GM19099 (cell line): ENCODE results near the gene DDX4.

ENCODE experiments used
- POLR2A ChIP-seq: IDR thresholded peaks from 3 replicates; pipeline ENCODE4 v1.6.1; 2011; ENCODE audit warnings: low read depth; ENCODE audit not compliant: insufficient read length; ENCODE audit errors: extremely low read depth

Gene DDX4

GRCh38 chr5:55714749-55715148 is 23.1 kb upstream of the DDX4 start:
- TF ChIP-seq POLR2A, result no peak

GRCh38 chr5:55715519-55716078 is 22.3 kb upstream of the DDX4 start:
- no peak for TF ChIP-seq POLR2A

- TF ChIP-seq POLR2A, result no peak
These were observed 17.6 kb upstream of the DDX4 start for GRCh38 chr5:55720188-55720703.

- no peak for TF ChIP-seq POLR2A
These were observed 13.6 kb upstream of the DDX4 start for GRCh38 chr5:55724281-55724680.

GRCh38 chr5:55731848-55732247 is 6.0 kb upstream of the DDX4 start:
- TF ChIP-seq POLR2A, result no peak

- no peak for TF ChIP-seq POLR2A
These were observed 5.3 kb upstream of the DDX4 start for GRCh38 chr5:55732585-55732984.

GRCh38 chr5:55734658-55735057 is 3.2 kb upstream of the DDX4 start:
- no peak for TF ChIP-seq POLR2A

GRCh38 chr5:55742778-55743177 is 4.9 kb downstream of the DDX4 start:
- no peak for TF ChIP-seq POLR2A

- no peak for TF ChIP-seq POLR2A
These were observed 10.0 kb downstream of the DDX4 start for GRCh38 chr5:55747778-55748318.

GRCh38 chr5:55749387-55749786 is 11.5 kb downstream of the DDX4 start:
- TF ChIP-seq POLR2A, result no peak

- TF ChIP-seq POLR2A, result no peak
These were observed 12.2 kb downstream of the DDX4 start for GRCh38 chr5:55750063-55750462.

GRCh38 chr5:55750499-55750898 is 12.6 kb downstream of the DDX4 start:
- no peak for TF ChIP-seq POLR2A

GRCh38 chr5:55758231-55758630 is 20.4 kb downstream of the DDX4 start:
- no peak for TF ChIP-seq POLR2A

GRCh38 chr5:55758714-55759113 is 20.9 kb downstream of the DDX4 start:
- TF ChIP-seq POLR2A, result no peak

- TF ChIP-seq POLR2A, result no peak
These were observed 26.0 kb downstream of the DDX4 start for GRCh38 chr5:55763746-55764420.

GRCh38 chr5:55768279-55768678 is 30.4 kb downstream of the DDX4 start:
- TF ChIP-seq POLR2A, result no peak

- TF ChIP-seq POLR2A, result no peak
These were observed 33.4 kb downstream of the DDX4 start for GRCh38 chr5:55771175-55771655.

- TF ChIP-seq POLR2A, result no peak
These were observed 35.2 kb downstream of the DDX4 start for GRCh38 chr5:55773057-55773456.
